Endodermal cell (in vitro differentiated cells): ENCODE measurements around the gene NUDCD2. TPM values are rescaled to one million over a fixed set of nuclear protein-coding genes. Genes with fewer than 3 reads are reported as not detected.
"Not testable (repeated sequence)": the region's sequence is repeated elsewhere in the genome, so short reads cannot be mapped to it uniquely, and the experiment has no call there.

Source experiments
- DNase-seq: peaks from one replicate; pipeline ENCODE4 v3.0.0-alpha.2; 2017
- H3K27ac ChIP-seq: 2 replicates; pipeline ENCODE4 v1.5.1; 2013; ENCODE audit warnings: mild to moderate bottlenecking, low read depth, low read length, moderate library complexity
- H3K27me3 ChIP-seq: 2 replicates; pipeline ENCODE4 v1.6.1; 2013; ENCODE audit warnings: mild to moderate bottlenecking, low read length, moderate library complexity; ENCODE audit not compliant: insufficient read depth, control insufficient read depth, poor library complexity, severe bottlenecking
- H3K36me3 ChIP-seq: 2 replicates; pipeline ENCODE4 v1.7.0; 2013; ENCODE audit warnings: mild to moderate bottlenecking, low read length, moderate library complexity; ENCODE audit not compliant: control insufficient read depth, insufficient read depth
- H3K4me1 ChIP-seq: one replicate; pipeline ENCODE4 v1.7.0; 2013; ENCODE audit warnings: low read length; ENCODE audit not compliant: control insufficient read depth, insufficient read depth
- H3K4me3 ChIP-seq: 2 replicates; pipeline ENCODE4 v1.5.1; 2013; ENCODE audit warnings: mild to moderate bottlenecking, low read length, moderate library complexity
- H3K9ac ChIP-seq: 2 replicates; pipeline ENCODE4 v1.6.1; 2013; ENCODE audit warnings: mild to moderate bottlenecking, low read length, moderate library complexity; ENCODE audit not compliant: poor library complexity, severe bottlenecking; ENCODE audit errors: extremely low read depth
- H3K9me3 ChIP-seq: 2 replicates; pipeline ENCODE4 v1.6.1; 2013; ENCODE audit warnings: mild to moderate bottlenecking, low read length, moderate library complexity; ENCODE audit not compliant: control insufficient read depth
- H3K27ac Mint-ChIP-seq: 2 replicates; pipeline ENCODE4 v1.8.0; 2020; ENCODE audit warnings: mixed read lengths
- H3K27me3 Mint-ChIP-seq: 2 replicates; pipeline ENCODE4 v1.8.0; 2021; ENCODE audit warnings: mild to moderate bottlenecking, mixed read lengths; ENCODE audit not compliant: insufficient read depth
- H3K36me3 Mint-ChIP-seq: 2 replicates; pipeline ENCODE4 v1.8.0; 2020; ENCODE audit warnings: low read depth, mixed read lengths
- H3K4me1 Mint-ChIP-seq: 2 replicates; pipeline ENCODE4 v1.8.0; 2020; ENCODE audit warnings: mixed read lengths
- H3K4me3 Mint-ChIP-seq: 2 replicates; pipeline ENCODE4 v1.8.0; 2020; ENCODE audit warnings: mild to moderate bottlenecking, moderate library complexity, mixed read lengths
- H3K9me3 Mint-ChIP-seq: 2 replicates; pipeline ENCODE4 v1.8.0; 2020; ENCODE audit warnings: mild to moderate bottlenecking, mixed read lengths
- CTCF ChIP-seq: fragments of 200-600 bp; sonication (generic); conservative IDR thresholded peaks from 2 replicates; pipeline ENCODE4 v1.5.0; 2021; ENCODE audit warnings: antibody characterized with exemption, mild to moderate bottlenecking
- WGBS, 2 experiments: methylation state at CpG; one replicate each; pipeline versions ENCODE4 v1.1.5 to v1.1.7; 2013; ENCODE audit warnings: missing lambda C conversion rate in 2 of 2, mixed read lengths in 1 of 2; ENCODE audit not compliant: insufficient coverage in 1 of 2, insufficient read length in 1 of 2; 5-methylcytosine and 5-hydroxymethylcytosine counted together
- total RNA-seq, 2 donors: library from RNA; stranded (reverse); fragmentation: NEBNext Ultra II Directional in 1 of 2; extraction: Animal tissue kit (Norgen Biotek cat#: 25700) in 1 of 2; gene quantifications; 2 replicates in 1 of 2; 3 replicates in 1 of 2; pipeline ENCODE4 v1.2.1, GENCODE V29; 2021

NUDCD2 gene
- total RNA-seq, 2 donors from 2014 or later, result 36.0 to 73.0 TPM

- no peak for TF ChIP-seq CTCF
- 95 to 96% methylated on average over 5 to 7 of the region's 7 CpGs for WGBS, 2 experiments
- H3K9me3 ChIP-seq, result no peaks in the 10 kb centered on the region
- no peaks in the 10 kb centered on the region for H3K27me3 Mint-ChIP-seq
- H3K27me3 ChIP-seq, result no peaks in the 10 kb centered on the region
- DNase-seq, result no peak
- H3K4me1 ChIP-seq, result peaks cover 6% of the 10 kb centered on the region
- H3K36me3 Mint-ChIP-seq, result peaks cover 38% of the 10 kb centered on the region
- no peak overlapping the region for H3K4me3 Mint-ChIP-seq
- no peak overlapping the region for H3K27ac ChIP-seq
- H3K4me1 Mint-ChIP-seq, result peaks cover 15% of the 10 kb centered on the region
- H3K4me3 ChIP-seq, result peak overlapping the region; percentile 55
- H3K9me3 Mint-ChIP-seq, result no peaks in the 10 kb centered on the region
- no peak overlapping the region for H3K27ac Mint-ChIP-seq
- H3K9ac ChIP-seq, result no peak overlapping the region
- H3K36me3 ChIP-seq, result peaks cover 40% of the 10 kb centered on the region
These were observed 3.1 kb downstream of the NUDCD2 start for GRCh38 chr5:163456840-163457239.

GRCh38 chr5:163456029-163456589 is 3.8 kb downstream of the NUDCD2 start:
- peaks cover 42% of the 10 kb centered on the region for H3K36me3 ChIP-seq
- WGBS, 2 experiments, result 94 to 100% methylated on average over 1 to 2 of the region's 2 CpGs
- Mint-ChIP-seq H3K4me1 (peaks cover 13% of the 10 kb centered on the region), H3K4me3 (no peak overlapping the region), H3K27me3 (no peaks in the 10 kb centered on the region), H3K27ac (peak overlapping the region; percentile 27), H3K36me3 (peaks cover 42% of the 10 kb centered on the region), H3K9me3 (no peaks in the 10 kb centered on the region)
- DNase-seq, result no peak
- H3K27me3 ChIP-seq, result no peaks in the 10 kb centered on the region
- H3K9ac ChIP-seq, result no peak overlapping the region
- H3K27ac ChIP-seq, result no peak overlapping the region
- peaks cover 6% of the 10 kb centered on the region for H3K4me1 ChIP-seq
- no peak overlapping the region for H3K4me3 ChIP-seq
- no peaks in the 10 kb centered on the region for H3K9me3 ChIP-seq
- TF ChIP-seq CTCF, result no peak

- not testable (repeated sequence) for H3K27me3 Mint-ChIP-seq, H3K27me3 ChIP-seq, H3K9ac ChIP-seq, H3K4me1 Mint-ChIP-seq, H3K9me3 ChIP-seq, H3K27ac ChIP-seq, H3K9me3 Mint-ChIP-seq, H3K4me3 ChIP-seq, DNase-seq, H3K4me1 ChIP-seq, H3K27ac Mint-ChIP-seq, H3K4me3 Mint-ChIP-seq
- peaks cover 49% of the 10 kb centered on the region for H3K36me3 ChIP-seq
- 87 to 97% methylated on average over 7 to 16 of the region's 17 CpGs for WGBS, 2 experiments
- H3K36me3 Mint-ChIP-seq, result peaks cover 43% of the 10 kb centered on the region
These were observed 4.5 kb downstream of the NUDCD2 start for GRCh38 chr5:163455406-163455805.

GRCh38 chr5:163453705-163454104 is 6.2 kb downstream of the NUDCD2 start:
- Histone ChIP-seq H3K4me1 (peaks cover 6% of the 10 kb centered on the region), H3K36me3 (peaks cover 54% of the 10 kb centered on the region), H3K27ac (no peak overlapping the region), H3K9me3 (no peaks in the 10 kb centered on the region), H3K27me3 (no peaks in the 10 kb centered on the region), H3K9ac (no peak overlapping the region), H3K4me3 (no peak overlapping the region)
- DNase-seq, result no peak
- Mint-ChIP-seq H3K27ac (no peak overlapping the region), H3K36me3 (peaks cover 56% of the 10 kb centered on the region), H3K4me1 (peaks cover 7% of the 10 kb centered on the region), H3K4me3 (no peak overlapping the region), H3K27me3 (no peaks in the 10 kb centered on the region), H3K9me3 (no peaks in the 10 kb centered on the region)
- no peak for TF ChIP-seq CTCF
- WGBS, 2 experiments, result 100% methylated on average over 1 of the region's 1 CpG; no CpG with 5 or more reads in 1 of the 2 experiments
